Measurements from ENCODE around the gene CEP68. TPM values are rescaled to one million over a fixed set of nuclear protein-coding genes. Genes with fewer than 3 reads are reported as not detected.

Gene CEP68
- polyA plus RNA-seq, 1 of the 3 experiments (the other 2 are of a cell fraction): 6.2 TPM

DNA sequence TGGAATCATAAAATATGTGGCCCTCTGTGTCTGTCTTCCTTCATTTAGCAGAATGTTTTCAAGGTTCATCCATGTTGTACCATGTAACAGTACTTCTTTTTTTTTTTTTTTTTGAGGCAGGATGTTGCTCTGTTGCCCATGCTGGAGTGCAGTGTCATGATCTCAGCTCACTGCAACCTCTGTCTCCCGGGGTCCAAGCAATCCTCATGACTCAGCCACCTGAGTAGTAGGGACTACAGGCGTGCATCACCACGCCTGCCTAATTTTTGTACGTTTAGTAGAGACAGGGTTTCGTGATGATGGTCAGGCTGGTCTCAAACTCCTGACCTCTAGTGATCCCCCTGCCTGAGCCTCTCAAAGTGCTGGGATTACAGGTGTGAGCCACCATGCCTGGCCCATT, 42.5 kb downstream of the CEP68 start (continued):
- TF ChIP-seq, protein P1, sequence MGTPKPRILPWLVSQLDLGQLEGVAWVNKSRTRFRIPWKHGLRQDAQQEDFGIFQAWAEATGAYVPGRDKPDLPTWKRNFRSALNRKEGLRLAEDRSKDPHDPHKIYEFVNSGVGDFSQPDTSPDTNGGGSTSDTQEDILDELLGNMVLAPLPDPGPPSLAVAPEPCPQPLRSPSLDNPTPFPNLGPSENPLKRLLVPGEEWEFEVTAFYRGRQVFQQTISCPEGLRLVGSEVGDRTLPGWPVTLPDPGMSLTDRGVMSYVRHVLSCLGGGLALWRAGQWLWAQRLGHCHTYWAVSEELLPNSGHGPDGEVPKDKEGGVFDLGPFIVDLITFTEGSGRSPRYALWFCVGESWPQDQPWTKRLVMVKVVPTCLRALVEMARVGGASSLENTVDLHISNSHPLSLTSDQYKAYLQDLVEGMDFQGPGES (IDR thresholded peaks at IDR 0.05; ENCODE audit: low read depth, low read length): no peak
- TF ChIP-seq YY1 (IDR thresholded peaks at IDR 0.05; ENCODE audit: low read depth): no peak
- no peak for TF ChIP-seq TAF1 (IDR thresholded peaks at IDR 0.05; ENCODE audit: borderline replicate concordance, low read depth, low read length)
- TF ChIP-seq ELF1 (IDR thresholded peaks at IDR 0.05): no peak
- no peak for TF ChIP-seq TEAD4 (IDR thresholded peaks at IDR 0.05; ENCODE audit: borderline replicate concordance, insufficient read depth)
- TF ChIP-seq, protein P2, sequence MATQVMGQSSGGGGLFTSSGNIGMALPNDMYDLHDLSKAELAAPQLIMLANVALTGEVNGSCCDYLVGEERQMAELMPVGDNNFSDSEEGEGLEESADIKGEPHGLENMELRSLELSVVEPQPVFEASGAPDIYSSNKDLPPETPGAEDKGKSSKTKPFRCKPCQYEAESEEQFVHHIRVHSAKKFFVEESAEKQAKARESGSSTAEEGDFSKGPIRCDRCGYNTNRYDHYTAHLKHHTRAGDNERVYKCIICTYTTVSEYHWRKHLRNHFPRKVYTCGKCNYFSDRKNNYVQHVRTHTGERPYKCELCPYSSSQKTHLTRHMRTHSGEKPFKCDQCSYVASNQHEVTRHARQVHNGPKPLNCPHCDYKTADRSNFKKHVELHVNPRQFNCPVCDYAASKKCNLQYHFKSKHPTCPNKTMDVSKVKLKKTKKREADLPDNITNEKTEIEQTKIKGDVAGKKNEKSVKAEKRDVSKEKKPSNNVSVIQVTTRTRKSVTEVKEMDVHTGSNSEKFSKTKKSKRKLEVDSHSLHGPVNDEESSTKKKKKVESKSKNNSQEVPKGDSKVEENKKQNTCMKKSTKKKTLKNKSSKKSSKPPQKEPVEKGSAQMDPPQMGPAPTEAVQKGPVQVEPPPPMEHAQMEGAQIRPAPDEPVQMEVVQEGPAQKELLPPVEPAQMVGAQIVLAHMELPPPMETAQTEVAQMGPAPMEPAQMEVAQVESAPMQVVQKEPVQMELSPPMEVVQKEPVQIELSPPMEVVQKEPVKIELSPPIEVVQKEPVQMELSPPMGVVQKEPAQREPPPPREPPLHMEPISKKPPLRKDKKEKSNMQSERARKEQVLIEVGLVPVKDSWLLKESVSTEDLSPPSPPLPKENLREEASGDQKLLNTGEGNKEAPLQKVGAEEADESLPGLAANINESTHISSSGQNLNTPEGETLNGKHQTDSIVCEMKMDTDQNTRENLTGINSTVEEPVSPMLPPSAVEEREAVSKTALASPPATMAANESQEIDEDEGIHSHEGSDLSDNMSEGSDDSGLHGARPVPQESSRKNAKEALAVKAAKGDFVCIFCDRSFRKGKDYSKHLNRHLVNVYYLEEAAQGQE (IDR thresholded peaks at IDR 0.05; ENCODE audit: low read depth, low read length): no peak
- TF ChIP-seq SIN3A (IDR thresholded peaks at IDR 0.05; ENCODE audit: borderline replicate concordance, low read depth, low read length): no peak
- no peak for TF ChIP-seq RCOR1 (IDR thresholded peaks at IDR 0.05; ENCODE audit: low read length)

DNA sequence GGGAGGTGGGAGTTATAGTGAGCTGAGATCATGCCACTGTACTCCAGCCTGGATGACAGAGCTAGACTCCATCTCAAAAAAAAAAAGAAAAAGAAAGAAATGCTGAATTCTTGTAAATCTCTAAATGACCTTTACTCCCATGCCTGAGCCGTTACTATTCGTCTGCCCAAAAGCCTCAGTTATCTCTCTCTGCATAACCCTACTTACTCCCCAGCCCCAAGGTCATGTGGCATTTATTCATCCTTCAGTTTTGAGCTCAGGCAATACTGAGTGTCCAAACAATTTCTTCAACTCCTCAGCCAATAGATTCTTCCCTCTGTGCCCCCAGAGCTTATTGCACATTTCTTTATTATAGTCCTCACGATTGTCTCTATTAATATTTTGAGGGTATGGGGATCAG, 44.9 kb downstream of the CEP68 start:
- Histone ChIP-seq H3K36me3 (replicated peaks in 1 of 2; ENCODE audit: control insufficient read depth in 1 of 2, insufficient read depth in 2 of 2, low read length in 1 of 2) (peaks cover 25 to 79% of the 10 kb centered on the region in 2 experiments), H3K27me3 (ENCODE audit: insufficient read depth) (no peaks in the 10 kb centered on the region), H3K9me3 (no peaks in the 10 kb centered on the region), H3K4me2 (no peak overlapping the region), H3K9me2 (no peaks in the 10 kb centered on the region), H4K20me1 (ENCODE audit: insufficient read depth) (peaks cover 97% of the 10 kb centered on the region), H3K4me3 (ENCODE audit: low read depth in 2 of 2, low read length in 1 of 2) (no peak overlapping the region), H3K27ac (ENCODE audit: low read depth in 2 of 2, low read length in 1 of 2) (no peak overlapping the region), H3F3A (replicated peaks; ENCODE audit: insufficient read depth) (peaks cover 18% of the 10 kb centered on the region), H2AFZ (ENCODE audit: low read depth) (no peak overlapping the region), H3K4me1 (ENCODE audit: control insufficient read depth in 1 of 2, insufficient read depth in 2 of 2, low read depth in 1 of 2, low read length in 1 of 2) (no peaks in the 10 kb centered on the region; a peak in 1 of 4 replicates), H3K9ac (no peak overlapping the region), H3K79me2 (ENCODE audit: insufficient read depth) (peaks cover 99% of the 10 kb centered on the region)
- 96% methylated on average over 3 of the region's 3 CpGs for WGBS (ENCODE audit: low lambda C conversion rate)
- ChIA-PET CTCF (interaction anchor here (1.3 kb wide), 1 partner anchor 8 kb away, joined by 4 read pairs; no protein-coding TSS in a partner anchor), POLR2A (interaction anchor here (0.7 kb wide), 1 partner anchor 9 kb away, joined by 4 read pairs; no protein-coding TSS in a partner anchor)
- no peak for DNase-seq
- TF ChIP-seq TEAD4 (IDR thresholded peaks at IDR 0.05; ENCODE audit: borderline replicate concordance, insufficient read depth) (no peak), CHD2 (IDR thresholded peaks at IDR 0.05; ENCODE audit: low read length, partially characterized antibody) (no peak), TCF12 (IDR thresholded peaks at IDR 0.05) (no peak), PBX3 (IDR thresholded peaks at IDR 0.05) (no peak), GATA2 (CRISPR knock-in tag; IDR thresholded peaks at IDR 0.05) (no peak), GABPA (IDR thresholded peaks at IDR 0.05; ENCODE audit: low read depth) (no peak), JUND (IDR thresholded peaks at IDR 0.05) (no peak), FOXM1 (IDR thresholded peaks at IDR 0.05; ENCODE audit: low read depth) (no peak), FOXJ3 (CRISPR knock-in tag; IDR thresholded peaks at IDR 0.05) (no peak), EP300 (IDR thresholded peaks at IDR 0.05; ENCODE audit: borderline replicate concordance in 1 of 2, low read depth in 1 of 2, low read length in 1 of 2) (no peak), MEF2A (IDR thresholded peaks at IDR 0.05; ENCODE audit: borderline replicate concordance, low read depth) (no peak)
- TF ChIP-seq, protein P3, sequence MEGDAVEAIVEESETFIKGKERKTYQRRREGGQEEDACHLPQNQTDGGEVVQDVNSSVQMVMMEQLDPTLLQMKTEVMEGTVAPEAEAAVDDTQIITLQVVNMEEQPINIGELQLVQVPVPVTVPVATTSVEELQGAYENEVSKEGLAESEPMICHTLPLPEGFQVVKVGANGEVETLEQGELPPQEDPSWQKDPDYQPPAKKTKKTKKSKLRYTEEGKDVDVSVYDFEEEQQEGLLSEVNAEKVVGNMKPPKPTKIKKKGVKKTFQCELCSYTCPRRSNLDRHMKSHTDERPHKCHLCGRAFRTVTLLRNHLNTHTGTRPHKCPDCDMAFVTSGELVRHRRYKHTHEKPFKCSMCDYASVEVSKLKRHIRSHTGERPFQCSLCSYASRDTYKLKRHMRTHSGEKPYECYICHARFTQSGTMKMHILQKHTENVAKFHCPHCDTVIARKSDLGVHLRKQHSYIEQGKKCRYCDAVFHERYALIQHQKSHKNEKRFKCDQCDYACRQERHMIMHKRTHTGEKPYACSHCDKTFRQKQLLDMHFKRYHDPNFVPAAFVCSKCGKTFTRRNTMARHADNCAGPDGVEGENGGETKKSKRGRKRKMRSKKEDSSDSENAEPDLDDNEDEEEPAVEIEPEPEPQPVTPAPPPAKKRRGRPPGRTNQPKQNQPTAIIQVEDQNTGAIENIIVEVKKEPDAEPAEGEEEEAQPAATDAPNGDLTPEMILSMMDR (IDR thresholded peaks at IDR 0.05): no peak
- TF ChIP-seq, protein P1 (IDR thresholded peaks at IDR 0.05; ENCODE audit: low read depth, low read length): no peak
